ENCODE data around the gene DNMT3A.
A peak's percentile ranks its signal among the peaks of the same experiment; 100 is the strongest.

DNMT3A gene

DNA sequence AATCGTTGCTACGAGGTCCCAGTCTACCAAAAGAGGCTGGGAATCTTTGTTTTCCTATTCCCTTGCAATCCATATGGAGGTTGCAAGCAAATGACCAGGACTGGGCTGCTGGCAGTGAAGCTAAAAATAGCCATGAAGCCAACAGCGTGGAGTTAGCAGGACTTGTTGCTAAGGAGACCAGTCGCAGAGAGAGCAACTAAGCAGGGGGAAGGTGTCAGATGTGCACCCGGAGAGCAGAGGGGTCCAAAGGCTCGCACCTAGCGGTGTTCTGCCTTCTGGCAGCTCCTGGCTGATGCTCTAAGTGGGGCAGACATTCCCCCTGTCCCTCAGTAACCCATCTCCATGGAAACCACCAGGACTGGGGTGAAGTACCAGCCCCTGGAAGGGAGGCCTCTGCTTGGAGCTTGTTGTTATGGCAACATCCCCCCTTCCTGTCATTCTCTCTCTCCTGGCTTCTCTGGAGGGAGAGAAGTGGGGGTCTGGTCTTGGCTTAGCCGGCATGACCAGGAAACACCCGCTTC, 84.6 kb downstream of the DNMT3A start:
- Histone ChIP-seq H3K9ac (peak overlapping the region; percentile 16; the same call in 1 of the 2 replicates), H3K4me2 (no peak overlapping the region), H3K4me1 (peaks cover 28% of the 10 kb centered on the region), H3K27ac (no peak overlapping the region), H3K27me3 (no peaks in the 10 kb centered on the region), H3K4me3 (no peak overlapping the region), H4K20me1 (no peaks in the 10 kb centered on the region), H3K9me3 (no peaks in the 10 kb centered on the region), H3K36me3 (peaks cover 63% of the 10 kb centered on the region)
- no peak for TF ChIP-seq Cebpa-rat (IDR thresholded peaks at IDR 0.05)

DNA sequence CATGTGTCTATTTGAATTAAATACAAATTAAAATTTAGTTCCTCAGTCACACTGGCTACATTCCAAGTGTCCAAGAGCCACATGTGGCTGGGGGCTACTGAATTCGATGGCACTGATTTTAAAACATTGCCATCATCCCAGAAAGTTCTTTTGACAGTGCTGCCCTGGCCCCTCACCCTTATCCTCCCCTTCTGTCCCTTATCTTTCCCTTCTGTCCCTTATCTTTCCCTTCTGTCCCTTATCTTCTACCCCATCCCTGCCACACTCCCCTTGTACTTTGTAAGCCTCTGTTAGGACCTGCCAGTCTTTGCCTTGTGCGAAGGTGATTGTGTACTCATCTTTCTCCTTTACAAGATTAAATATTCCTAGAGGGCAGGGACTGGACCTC, 85.2 kb downstream of the DNMT3A start:
- peaks cover 63% of the 10 kb centered on the region for H3K36me3 ChIP-seq
- H3K27ac ChIP-seq: no peak overlapping the region
- H4K20me1 ChIP-seq: no peaks in the 10 kb centered on the region

GRCh38 chr2:25255745-25256487, 85.8 kb downstream of the DNMT3A start:
- H3K9me3 ChIP-seq: no peaks in the 10 kb centered on the region
- no peak overlapping the region for H3K4me3 ChIP-seq
- H3K36me3 ChIP-seq: peaks cover 63% of the 10 kb centered on the region
- H4K20me1 ChIP-seq: no peaks in the 10 kb centered on the region
- no peak overlapping the region for H3K4me2 ChIP-seq
- H3K4me1 ChIP-seq: peaks cover 28% of the 10 kb centered on the region
- TF ChIP-seq Cebpa-rat (IDR thresholded peaks at IDR 0.05): no peak
- no peaks in the 10 kb centered on the region for H3K27me3 ChIP-seq
- H3K9ac ChIP-seq: no peak overlapping the region
- no peak overlapping the region for H3K27ac ChIP-seq

More for the DNA sequence above, 85.2 kb downstream of the DNMT3A start:
- Histone ChIP-seq H3K4me3 (no peak overlapping the region), H3K4me1 (peaks cover 28% of the 10 kb centered on the region), H3K4me2 (no peak overlapping the region), H3K9ac (no peak overlapping the region), H3K9me3 (no peaks in the 10 kb centered on the region), H3K27me3 (no peaks in the 10 kb centered on the region)
- TF ChIP-seq Cebpa-rat (IDR thresholded peaks at IDR 0.05): no peak

GRCh38 chr2:25254961-25255360, 86.8 kb downstream of the DNMT3A start:
- H3K9me3 ChIP-seq: no peaks in the 10 kb centered on the region
- H3K4me3 ChIP-seq: no peak overlapping the region
- no peak overlapping the region for H3K27ac ChIP-seq
- H3K36me3 ChIP-seq: peaks cover 55% of the 10 kb centered on the region
- H3K4me2 ChIP-seq: no peak overlapping the region
- H3K4me1 ChIP-seq: peaks cover 36% of the 10 kb centered on the region
- peaks cover 8% of the 10 kb centered on the region for H4K20me1 ChIP-seq
- no peak overlapping the region for H3K9ac ChIP-seq
- no peaks in the 10 kb centered on the region for H3K27me3 ChIP-seq
- TF ChIP-seq Cebpa-rat (IDR thresholded peaks at IDR 0.05): no peak

- Histone ChIP-seq H3K4me2 (peak overlapping the region; percentile 78), H3K36me3 (peaks cover 58% of the 10 kb centered on the region)
Observed at GRCh38 chr2:25253153-25253626, 88.5 kb downstream of the DNMT3A start.

DNA sequence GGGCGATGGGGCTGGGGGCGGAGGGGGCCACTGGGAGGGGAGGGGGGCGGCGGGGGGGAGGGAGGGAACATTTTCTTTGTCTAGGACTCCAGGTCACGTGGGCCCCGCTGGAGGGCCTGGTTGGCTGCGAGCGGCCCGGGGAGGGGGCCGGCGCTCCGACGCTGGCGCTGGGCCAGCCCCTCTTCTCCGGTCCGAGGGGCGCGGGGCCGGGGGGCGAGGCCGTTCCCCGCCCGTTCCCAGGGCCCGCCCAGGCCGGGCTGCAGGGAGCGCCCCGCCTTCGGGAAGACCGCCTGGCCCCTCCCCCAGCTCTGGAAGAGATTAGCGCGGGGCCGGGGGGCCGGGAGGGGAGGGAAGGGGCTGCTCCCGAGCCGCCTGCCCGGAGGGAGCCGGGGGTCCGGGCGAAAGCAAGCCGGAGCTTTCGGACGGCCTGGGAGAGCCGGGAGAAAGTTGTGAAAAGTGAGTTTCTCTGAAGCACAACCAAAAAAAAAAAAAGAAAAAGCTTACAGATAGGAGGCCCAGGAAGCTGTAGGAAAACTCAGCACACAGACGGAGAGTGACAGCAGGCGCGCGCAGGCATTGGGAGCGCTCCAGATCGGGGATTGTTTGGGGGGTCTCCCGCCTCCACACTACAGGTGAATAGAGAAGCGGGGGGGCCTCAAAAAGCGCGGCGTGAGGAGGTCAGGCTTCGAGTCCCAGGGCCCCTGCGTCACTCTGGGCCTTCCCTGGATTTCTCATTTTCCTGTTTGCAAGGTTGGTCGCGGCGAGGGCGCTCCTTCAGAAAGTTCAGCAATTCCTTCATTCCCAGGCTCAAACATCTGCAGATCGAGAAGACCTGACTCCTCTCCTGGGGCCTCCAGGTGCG, 89.2 kb downstream of the DNMT3A start:
- Histone ChIP-seq H4K20me1 (peaks cover 32% of the 10 kb centered on the region), H3K36me3 (peaks cover 58% of the 10 kb centered on the region), H3K9me3 (no peaks in the 10 kb centered on the region), H3K4me1 (peaks cover 36% of the 10 kb centered on the region), H3K27ac (peak overlapping the region; percentile 99), H3K27me3 (no peaks in the 10 kb centered on the region), H3K4me2 (peak overlapping the region; percentile 78), H3K9ac (peak overlapping the region; percentile 99), H3K4me3 (peak overlapping the region; percentile 93)
- no peak for TF ChIP-seq Cebpa-rat (IDR thresholded peaks at IDR 0.05)

More at GRCh38 chr2:25253153-25253626, 88.5 kb downstream of the DNMT3A start:
- H3K9ac ChIP-seq: peak overlapping the region; percentile 99; the same call in 1 of the 2 replicates
- TF ChIP-seq Cebpa-rat (IDR thresholded peaks at IDR 0.05): no peak
- H3K4me3 ChIP-seq: peak overlapping the region; percentile 93; the same call in 1 of the 2 replicates
- H3K4me1 ChIP-seq: peaks cover 41% of the 10 kb centered on the region
- H3K9me3 ChIP-seq: no peaks in the 10 kb centered on the region
- no peaks in the 10 kb centered on the region for H3K27me3 ChIP-seq
- H3K27ac ChIP-seq: peak overlapping the region; percentile 99
- peaks cover 26% of the 10 kb centered on the region for H4K20me1 ChIP-seq

DNA sequence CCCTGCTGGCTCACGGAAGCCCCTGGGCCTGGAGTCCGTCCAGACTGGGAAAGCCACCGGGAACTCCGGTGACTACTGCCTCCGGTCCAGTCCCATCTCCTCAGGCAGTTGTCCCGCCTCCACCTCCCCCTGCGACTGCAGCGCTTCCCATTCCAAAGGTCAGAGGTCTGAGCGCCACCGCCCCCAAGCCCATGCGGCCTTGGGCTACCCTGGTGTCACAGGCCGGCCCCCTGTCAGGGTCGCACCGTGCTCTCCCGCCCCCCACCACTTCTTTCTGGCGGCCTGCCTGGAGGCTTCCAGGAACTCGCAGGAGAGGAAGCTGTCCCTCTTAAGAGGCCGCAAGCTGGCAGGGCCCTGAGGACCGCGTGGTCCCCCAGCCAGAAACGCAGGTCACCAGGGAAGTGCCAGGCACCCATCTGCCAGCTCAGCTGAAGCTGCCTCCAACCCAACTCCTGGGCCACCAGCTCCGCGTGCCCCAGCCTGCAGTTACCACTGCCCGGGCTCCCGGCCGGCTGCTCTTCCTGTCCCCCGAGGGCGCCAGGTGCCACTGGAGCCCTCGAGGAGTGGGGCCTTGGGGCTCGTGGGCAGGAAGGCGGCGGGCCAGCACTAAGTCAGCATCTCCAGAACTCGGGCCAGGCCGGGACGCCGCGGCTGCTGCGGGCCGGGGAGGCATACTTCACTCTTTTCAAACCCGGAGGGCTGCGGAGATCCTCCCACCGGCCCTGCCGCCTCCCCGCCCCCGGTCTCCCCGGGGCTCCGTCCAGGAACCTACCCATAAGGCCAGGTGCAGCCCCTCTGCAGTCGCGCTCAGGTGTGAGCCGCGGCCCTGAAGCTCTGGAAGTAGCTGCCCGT, 90.1 kb downstream of the DNMT3A start:
- H3K27me3 ChIP-seq: no peaks in the 10 kb centered on the region
- peaks cover 58% of the 10 kb centered on the region for H3K36me3 ChIP-seq
- H3K4me3 ChIP-seq: peak overlapping the region; percentile 93
- peak overlapping the region; percentile 87 for H3K4me2 ChIP-seq
- H4K20me1 ChIP-seq: peaks cover 41% of the 10 kb centered on the region
- peaks cover 32% of the 10 kb centered on the region for H3K4me1 ChIP-seq
- H3K9ac ChIP-seq: peak overlapping the region; percentile 99
- no peak for TF ChIP-seq Cebpa-rat (IDR thresholded peaks at IDR 0.05)
- H3K9me3 ChIP-seq: no peaks in the 10 kb centered on the region
- H3K27ac ChIP-seq: peak overlapping the region; percentile 99

DNA sequence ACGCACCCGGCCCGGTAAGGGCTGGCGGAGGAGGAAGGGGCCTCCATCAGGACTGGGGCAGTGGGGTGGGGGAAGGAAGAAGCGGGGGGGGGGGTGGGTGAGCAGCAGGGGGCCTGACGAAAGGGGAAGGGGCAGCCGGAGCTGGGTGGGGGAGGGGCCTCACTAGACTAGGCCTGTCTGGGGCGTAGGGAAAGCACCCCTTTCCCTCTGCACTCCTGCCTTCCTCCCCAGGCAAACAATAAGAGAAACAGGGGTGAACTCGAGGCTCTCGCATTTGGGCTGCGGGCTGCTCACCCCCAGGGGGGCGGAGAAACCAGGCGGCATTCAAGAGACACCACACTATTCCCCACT, 90.7 kb downstream of the DNMT3A start:
- H3K36me3 ChIP-seq: peaks cover 58% of the 10 kb centered on the region
- peak overlapping the region; percentile 99 for H3K27ac ChIP-seq
- H3K9ac ChIP-seq: peak overlapping the region; percentile 99
- H3K4me3 ChIP-seq: peak overlapping the region; percentile 93
- H3K4me2 ChIP-seq: peak overlapping the region; percentile 87
- peaks cover 47% of the 10 kb centered on the region for H4K20me1 ChIP-seq
- TF ChIP-seq Cebpa-rat (IDR thresholded peaks at IDR 0.05): no peak
- H3K4me1 ChIP-seq: peaks cover 32% of the 10 kb centered on the region
- no peaks in the 10 kb centered on the region for H3K27me3 ChIP-seq
- no peaks in the 10 kb centered on the region for H3K9me3 ChIP-seq

Measured in BLaER1 (cell line).